Suprapubic skin (tissue), 4 donors: ENCODE measurements around the gene SLC38A3. TPM values are rescaled to one million over a fixed set of nuclear protein-coding genes. Genes with fewer than 3 reads are reported as not detected.
A peak's percentile ranks its signal among the peaks of the same experiment; 100 is the strongest.

ENCODE experiments used
- DNase-seq, 2 donors: peaks; one replicate each; pipeline ENCODE4 v3.0.0-alpha.2; 2019; ENCODE audit warnings: low spot score in 2 of 2
- H3K27ac ChIP-seq: fragments of 200-600 bp; sonication (generic); one replicate; pipeline ENCODE4 v1.5.1; 2019
- H3K27me3 ChIP-seq: fragments of 200-600 bp; sonication (generic); one replicate; pipeline ENCODE4 v1.5.1; 2019
- H3K36me3 ChIP-seq: fragments of 200-600 bp; sonication (generic); one replicate; pipeline ENCODE4 v1.5.1; 2019
- H3K4me1 ChIP-seq: fragments of 200-600 bp; sonication (generic); one replicate; pipeline ENCODE4 v1.5.1; 2019
- H3K4me3 ChIP-seq: fragments of 200-600 bp; sonication (generic); one replicate; pipeline ENCODE4 v1.5.1; 2019; ENCODE audit warnings: mild to moderate bottlenecking
- H3K9me3 ChIP-seq: fragments of 200-600 bp; sonication (generic); one replicate; pipeline ENCODE4 v1.5.1; 2019
- CTCF ChIP-seq, 2 donors: fragments of 200-600 bp in 1 of 2; fragments of 450-650 bp in 1 of 2; sonication (generic) in 1 of 2; IDR thresholded peaks; one replicate each; pipeline ENCODE4 v1.5.1; 2016 to 2019; ENCODE audit warnings: antibody characterized with exemption in 2 of 2, mild to moderate bottlenecking in 1 of 2, moderate library complexity in 1 of 2
- EP300 ChIP-seq: sonication (generic); formaldehyde crosslinking; IDR thresholded peaks from one replicate; pipeline ENCODE4 v1.6.1; 2017; ENCODE audit warnings: antibody characterized with exemption
- POLR2A ChIP-seq, 2 donors: fragments of 450-650 bp; IDR thresholded peaks; one replicate each; pipeline ENCODE4 v1.6.1; 2017; ENCODE audit warnings: antibody characterized with exemption in 2 of 2, mild to moderate bottlenecking in 2 of 2, moderate library complexity in 2 of 2
- POLR2AphosphoS5 ChIP-seq, 3 donors: sonication (generic); formaldehyde crosslinking; IDR thresholded peaks; one replicate each; pipeline ENCODE4 v1.6.1; 2017; ENCODE audit warnings: antibody characterized with exemption in 3 of 3
- WGBS: methylation state at CpG from one replicate; pipeline ENCODE4 v1.1.5; 2018; 5-methylcytosine and 5-hydroxymethylcytosine counted together
- total RNA-seq, 4 donors: library from RNA; depleted of rRNA; stranded (reverse); fragments of >200 nt; gene quantifications; one replicate each; pipeline ENCODE4 v1.1.0, GENCODE V29; 2016

Gene SLC38A3
- total RNA-seq, 4 donors from 2014 or later, result 0.25 to 2.2 (median 1.00) TPM

- peaks cover 60% of the 10 kb centered on the region for H3K4me1 ChIP-seq
- H3K9me3 ChIP-seq, result no peaks in the 10 kb centered on the region
- peak overlapping the region; percentile 29 for H3K27ac ChIP-seq
- TF ChIP-seq POLR2AphosphoS5 (IDR thresholded peaks at IDR 0.05) (no peak), CTCF (IDR thresholded peaks at IDR 0.05) (peak; percentile 13 to 32), EP300 (no peak), POLR2A (IDR thresholded peaks at IDR 0.05) (no peak)
- WGBS, result 86% methylated on average over 16 of the region's 20 CpGs
- no peaks in the 10 kb centered on the region for H3K27me3 ChIP-seq
- no peak for DNase-seq
- H3K36me3 ChIP-seq, result peaks cover 34% of the 10 kb centered on the region
- no peak overlapping the region for H3K4me3 ChIP-seq
Observed at GRCh38 chr3:50256978-50257890, 52.2 kb downstream of the SLC38A3 start.

- Histone ChIP-seq H3K27ac (peak overlapping the region; percentile 45), H3K36me3 (peaks cover 26% of the 10 kb centered on the region), H3K4me1 (peaks cover 60% of the 10 kb centered on the region), H3K9me3 (no peaks in the 10 kb centered on the region), H3K4me3 (no peak overlapping the region), H3K27me3 (no peaks in the 10 kb centered on the region)
- no peak for DNase-seq
- no peak for TF ChIP-seq EP300
- TF ChIP-seq POLR2AphosphoS5 (IDR thresholded peaks at IDR 0.05), result no peak
- TF ChIP-seq CTCF (IDR thresholded peaks at IDR 0.05), result no peak
- no peak for TF ChIP-seq POLR2A (IDR thresholded peaks at IDR 0.05)
- WGBS, result 83% methylated on average over 15 of the region's 17 CpGs
Observed at GRCh38 chr3:50258029-50258680, 53.1 kb downstream of the SLC38A3 start.

- WGBS, result 42% methylated on average over 16 of the region's 16 CpGs
- DNase-seq, result no peak
- Histone ChIP-seq H3K4me1 (peaks cover 65% of the 10 kb centered on the region), H3K4me3 (no peak overlapping the region), H3K9me3 (no peaks in the 10 kb centered on the region), H3K36me3 (peaks cover 26% of the 10 kb centered on the region), H3K27ac (peak overlapping the region; percentile 91), H3K27me3 (no peaks in the 10 kb centered on the region)
- TF ChIP-seq CTCF (IDR thresholded peaks at IDR 0.05) (no peak), EP300 (no peak), POLR2A (IDR thresholded peaks at IDR 0.05) (no peak), POLR2AphosphoS5 (IDR thresholded peaks at IDR 0.05) (no peak)
Observed at GRCh38 chr3:50258979-50259378, 53.9 kb downstream of the SLC38A3 start.

DNA sequence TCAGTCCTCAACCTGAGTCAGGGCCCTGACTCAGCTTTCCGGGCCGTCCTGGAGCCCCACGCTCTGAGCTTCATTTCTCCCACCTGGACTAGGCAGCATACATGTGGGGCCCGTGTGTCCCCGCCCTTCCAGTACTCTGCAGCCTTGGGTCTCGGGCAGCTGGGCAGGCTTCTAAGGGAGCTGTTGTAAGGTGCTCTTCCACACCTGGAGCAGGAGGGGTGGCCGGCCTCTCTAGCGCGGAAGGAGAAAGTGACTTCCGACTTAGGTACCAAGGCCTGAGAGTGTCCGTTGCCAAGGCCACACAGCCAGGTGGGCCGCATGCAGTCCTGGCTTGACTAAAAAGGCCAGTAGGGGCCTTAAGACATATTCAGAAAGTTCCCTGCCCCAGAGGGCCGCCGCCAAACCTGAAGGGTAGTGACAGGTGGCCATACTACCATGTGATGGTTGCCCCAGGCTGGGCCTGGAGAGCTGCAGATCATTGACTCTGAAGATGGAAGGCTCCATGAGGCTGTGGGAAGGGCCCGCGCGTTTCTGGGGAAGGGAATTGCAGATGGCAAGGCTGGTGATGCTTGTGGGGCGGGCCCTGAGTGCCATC is 54.5 kb downstream of the SLC38A3 start:
- H3K27me3 ChIP-seq, result no peaks in the 10 kb centered on the region
- peak overlapping the region; percentile 58 for H3K4me3 ChIP-seq
- peak overlapping the region; percentile 91 for H3K27ac ChIP-seq
- WGBS, result 61% methylated on average over 14 of the region's 18 CpGs
- peaks cover 26% of the 10 kb centered on the region for H3K36me3 ChIP-seq
- no peak for DNase-seq
- peaks cover 65% of the 10 kb centered on the region for H3K4me1 ChIP-seq
- peak in 1 of 2 donors; percentile 3 for TF ChIP-seq POLR2A (IDR thresholded peaks at IDR 0.05)
- no peak for TF ChIP-seq CTCF (IDR thresholded peaks at IDR 0.05)
- no peaks in the 10 kb centered on the region for H3K9me3 ChIP-seq
